DND-41 (cell line): ENCODE data around the gene PCDHGA5.
"Not testable (repeated sequence)": the region's sequence is repeated elsewhere in the genome, so short reads cannot be mapped to it uniquely, and the experiment has no call there.

ENCODE experiments used
- ATAC-seq: fragments of 200-7000 bp; cut with Tn5 transposase; 3 replicates; pipeline ENCODE4 v1.9.1; 2021; ENCODE audit warnings: low read depth; ENCODE audit not compliant: insufficient read depth
- DNase-seq: peaks from one replicate; pipeline ENCODE4 v3.0.0-alpha.2; 2020
- H2AFZ ChIP-seq: 2 replicates; pipeline ENCODE4 v1.6.0; 2012; ENCODE audit warnings: low read depth, low read length
- H3K27ac ChIP-seq: 2 replicates; pipeline ENCODE4 v1.5.1; 2012; ENCODE audit warnings: low read length, inconsistent platforms
- H3K27me3 ChIP-seq: fragments of 200-600 bp; sonication (generic); 2 replicates; pipeline ENCODE4 v1.6.0; 2012; ENCODE audit warnings: low read length, mild to moderate bottlenecking, inconsistent platforms; ENCODE audit not compliant: insufficient read depth, poor library complexity
- H3K36me3 ChIP-seq: 2 replicates; pipeline ENCODE4 v1.5.1; 2012; ENCODE audit warnings: low read length, inconsistent platforms; ENCODE audit not compliant: insufficient read depth
- H3K4me1 ChIP-seq: 2 replicates; pipeline ENCODE4 v1.5.1; 2012; ENCODE audit warnings: mild to moderate bottlenecking, low read length; ENCODE audit not compliant: insufficient read depth
- H3K4me2 ChIP-seq: 2 replicates; pipeline ENCODE4 v1.6.0; 2012; ENCODE audit warnings: mild to moderate bottlenecking, moderate library complexity, low read length, inconsistent platforms; ENCODE audit not compliant: insufficient read depth
- H3K4me3 ChIP-seq, 2 experiments: fragments of 200-600 bp in 1 of 2; shearing (Covaris generic) in 1 of 2; 2 replicates each; pipeline ENCODE4 v1.5.1; 2012 to 2016; ENCODE audit warnings: inconsistent platforms in 2 of 2, low read length in 2 of 2, mild to moderate bottlenecking in 2 of 2, low read depth in 1 of 2, moderate library complexity in 1 of 2
- H3K79me2 ChIP-seq: 2 replicates; pipeline ENCODE4 v1.6.0; 2012; ENCODE audit warnings: low read length, inconsistent platforms; ENCODE audit not compliant: insufficient read depth
- H3K9ac ChIP-seq: 2 replicates; pipeline ENCODE4 v1.6.0; 2012; ENCODE audit warnings: low read depth, mild to moderate bottlenecking, inconsistent platforms, low read length, moderate library complexity
- H3K9me3 ChIP-seq: 2 replicates; pipeline ENCODE4 v1.5.1; 2012; ENCODE audit warnings: low read length, moderate library complexity, mild to moderate bottlenecking, inconsistent platforms; ENCODE audit not compliant: insufficient read depth, severe bottlenecking
- H4K20me1 ChIP-seq: 2 replicates; pipeline ENCODE4 v1.6.0; 2012; ENCODE audit warnings: low read length; ENCODE audit not compliant: insufficient read depth
- EZH2 ChIP-seq: IDR thresholded peaks from 3 replicates; pipeline ENCODE4 v1.6.1; 2012; ENCODE audit warnings: borderline replicate concordance, low read depth, mild to moderate bottlenecking, moderate library complexity, low read length, inconsistent platforms; ENCODE audit not compliant: severe bottlenecking
- TF ChIP-seq, protein P1 (sequence below): IDR thresholded peaks from 2 replicates; pipeline ENCODE4 v1.5.1; 2012; ENCODE audit warnings: borderline replicate concordance, low read length, moderate library complexity, mild to moderate bottlenecking; ENCODE audit not compliant: poor library complexity, severe bottlenecking; ENCODE audit errors: extremely low read depth

Gene PCDHGA5

DNA sequence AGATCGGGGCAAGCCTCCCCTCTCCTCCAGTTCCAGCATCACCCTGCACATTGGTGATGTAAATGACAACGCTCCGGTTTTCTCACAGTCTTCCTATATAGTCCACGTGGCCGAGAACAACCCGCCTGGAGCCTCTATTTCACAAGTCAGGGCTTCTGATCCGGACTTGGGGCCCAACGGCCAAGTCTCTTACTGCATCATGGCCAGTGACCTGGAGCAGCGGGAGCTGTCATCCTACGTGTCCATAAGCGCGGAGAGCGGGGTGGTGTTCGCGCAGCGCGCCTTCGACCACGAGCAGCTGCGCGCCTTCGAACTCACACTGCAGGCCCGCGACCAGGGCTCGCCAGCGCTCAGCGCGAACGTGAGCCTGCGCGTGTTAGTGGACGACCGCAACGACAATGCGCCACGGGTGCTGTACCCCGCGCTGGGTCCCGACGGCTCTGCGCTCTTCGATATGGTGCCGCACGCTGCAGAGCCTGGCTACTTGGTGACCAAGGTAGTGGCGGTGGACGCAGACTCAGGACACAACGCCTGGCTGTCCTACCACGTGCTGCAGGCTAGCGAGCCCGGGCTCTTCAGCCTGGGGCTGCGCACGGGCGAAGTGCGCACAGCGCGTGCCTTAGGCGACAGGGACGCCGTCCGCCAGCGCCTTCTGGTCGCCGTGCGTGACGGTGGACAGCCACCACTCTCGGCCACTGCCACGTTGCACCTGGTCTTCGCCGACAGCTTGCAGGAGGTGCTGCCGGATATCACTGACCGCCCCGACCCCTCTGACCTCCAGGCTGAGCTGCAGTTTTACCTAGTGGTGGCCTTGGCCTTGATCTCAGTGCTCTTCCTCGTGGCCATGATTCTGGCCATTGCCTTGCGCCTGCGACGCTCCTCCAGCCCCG is 25.4 kb downstream of the PCDHGA5 start:
- Histone ChIP-seq H3K4me2 (no peak overlapping the region), H3K27ac (no peak overlapping the region), H3K4me3 (no peak overlapping the region), H3K27me3 (no peaks in the 10 kb centered on the region), H2AFZ (no peak overlapping the region), H3K36me3 (no peaks in the 10 kb centered on the region), H3K4me1 (no peaks in the 10 kb centered on the region), H4K20me1 (no peaks in the 10 kb centered on the region), H3K9ac (no peak overlapping the region), H3K79me2 (no peaks in the 10 kb centered on the region), H3K9me3 (no peaks in the 10 kb centered on the region)
- ATAC-seq (no peak), DNase-seq (no peak)
- TF ChIP-seq, protein P1, sequence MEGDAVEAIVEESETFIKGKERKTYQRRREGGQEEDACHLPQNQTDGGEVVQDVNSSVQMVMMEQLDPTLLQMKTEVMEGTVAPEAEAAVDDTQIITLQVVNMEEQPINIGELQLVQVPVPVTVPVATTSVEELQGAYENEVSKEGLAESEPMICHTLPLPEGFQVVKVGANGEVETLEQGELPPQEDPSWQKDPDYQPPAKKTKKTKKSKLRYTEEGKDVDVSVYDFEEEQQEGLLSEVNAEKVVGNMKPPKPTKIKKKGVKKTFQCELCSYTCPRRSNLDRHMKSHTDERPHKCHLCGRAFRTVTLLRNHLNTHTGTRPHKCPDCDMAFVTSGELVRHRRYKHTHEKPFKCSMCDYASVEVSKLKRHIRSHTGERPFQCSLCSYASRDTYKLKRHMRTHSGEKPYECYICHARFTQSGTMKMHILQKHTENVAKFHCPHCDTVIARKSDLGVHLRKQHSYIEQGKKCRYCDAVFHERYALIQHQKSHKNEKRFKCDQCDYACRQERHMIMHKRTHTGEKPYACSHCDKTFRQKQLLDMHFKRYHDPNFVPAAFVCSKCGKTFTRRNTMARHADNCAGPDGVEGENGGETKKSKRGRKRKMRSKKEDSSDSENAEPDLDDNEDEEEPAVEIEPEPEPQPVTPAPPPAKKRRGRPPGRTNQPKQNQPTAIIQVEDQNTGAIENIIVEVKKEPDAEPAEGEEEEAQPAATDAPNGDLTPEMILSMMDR: no peak
- TF ChIP-seq EZH2: no peak

GRCh38 chr5:141392429-141393198 is 28.7 kb downstream of the PCDHGA5 start, which contains the start of gene PCDHGA8:
Gene PCDHGA8 (plus strand): TSS chr5:141392633. CDS start chr5:141392814, 181 bp downstream.
- no peaks in the 10 kb centered on the region for H3K27me3 ChIP-seq
- H3K4me1 ChIP-seq: no peaks in the 10 kb centered on the region
- TF ChIP-seq, protein P1: no peak
- no peak for TF ChIP-seq EZH2
- DNase-seq (no peak), ATAC-seq (no peak)
- no peaks in the 10 kb centered on the region for H3K36me3 ChIP-seq
- no peak within 1 kb of the TSS for H3K4me2 ChIP-seq
- no peaks in the 10 kb centered on the region for H3K79me2 ChIP-seq
- H3K9me3 ChIP-seq: no peaks in the 10 kb centered on the region
- no peak within 1 kb of the TSS for H3K27ac ChIP-seq
- no peak within 1 kb of the TSS for H2AFZ ChIP-seq
- no peak within 1 kb of the TSS for H3K4me3 ChIP-seq
- H3K9ac ChIP-seq: no peak within 1 kb of the TSS
- H4K20me1 ChIP-seq: no peaks in the 10 kb centered on the region

DNA sequence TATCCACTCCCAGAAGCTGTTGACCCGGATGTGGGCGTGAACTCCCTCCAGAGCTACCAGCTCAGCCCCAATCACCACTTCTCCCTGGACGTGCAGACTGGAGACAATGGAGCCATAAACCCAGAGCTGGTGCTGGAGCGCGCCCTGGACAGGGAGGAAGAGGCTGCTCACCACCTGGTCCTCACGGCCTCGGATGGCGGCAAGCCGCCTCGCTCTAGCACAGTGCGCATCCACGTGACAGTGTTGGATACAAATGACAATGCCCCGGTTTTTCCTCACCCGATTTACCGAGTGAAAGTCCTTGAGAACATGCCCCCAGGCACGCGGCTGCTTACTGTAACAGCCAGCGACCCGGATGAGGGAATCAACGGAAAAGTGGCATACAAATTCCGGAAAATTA is 29.3 kb downstream of the PCDHGA5 start:
- no peaks in the 10 kb centered on the region for H4K20me1 ChIP-seq
- H3K4me2 ChIP-seq: no peak overlapping the region
- no peak for DNase-seq
- TF ChIP-seq, protein P1: no peak
- TF ChIP-seq EZH2: no peak
- H3K9me3 ChIP-seq: no peaks in the 10 kb centered on the region
- H3K27ac ChIP-seq: no peak overlapping the region
- H3K36me3 ChIP-seq: no peaks in the 10 kb centered on the region
- H2AFZ ChIP-seq: no peak overlapping the region
- no peak overlapping the region for H3K9ac ChIP-seq
- ATAC-seq: no peak
- no peaks in the 10 kb centered on the region for H3K27me3 ChIP-seq
- no peaks in the 10 kb centered on the region for H3K79me2 ChIP-seq
- H3K4me1 ChIP-seq: no peaks in the 10 kb centered on the region
- no peak overlapping the region for H3K4me3 ChIP-seq

- H3K9me3 ChIP-seq, H3K79me2 ChIP-seq, H3K4me2 ChIP-seq, H4K20me1 ChIP-seq, H3K4me3 ChIP-seq, H3K36me3 ChIP-seq, DNase-seq, H3K27ac ChIP-seq, H2AFZ ChIP-seq, H3K27me3 ChIP-seq, H3K4me1 ChIP-seq, H3K9ac ChIP-seq, ATAC-seq: not testable (repeated sequence)
These were observed 30.6 kb downstream of the PCDHGA5 start for GRCh38 chr5:141394401-141395187.
